GM12801 (cell line): ENCODE data around the gene CCDC170.

Experiments
- TF ChIP-seq, protein P1 (sequence below): IDR thresholded peaks from one replicate; pipeline ENCODE4 v1.5.1; 2011; ENCODE audit warnings: control low read depth; ENCODE audit not compliant: insufficient read length; ENCODE audit errors: extremely low read depth

The CCDC170 gene

GRCh38 chr6:151652325-151652724 is 158.5 kb downstream of the CCDC170 start:
- TF ChIP-seq, protein P1, sequence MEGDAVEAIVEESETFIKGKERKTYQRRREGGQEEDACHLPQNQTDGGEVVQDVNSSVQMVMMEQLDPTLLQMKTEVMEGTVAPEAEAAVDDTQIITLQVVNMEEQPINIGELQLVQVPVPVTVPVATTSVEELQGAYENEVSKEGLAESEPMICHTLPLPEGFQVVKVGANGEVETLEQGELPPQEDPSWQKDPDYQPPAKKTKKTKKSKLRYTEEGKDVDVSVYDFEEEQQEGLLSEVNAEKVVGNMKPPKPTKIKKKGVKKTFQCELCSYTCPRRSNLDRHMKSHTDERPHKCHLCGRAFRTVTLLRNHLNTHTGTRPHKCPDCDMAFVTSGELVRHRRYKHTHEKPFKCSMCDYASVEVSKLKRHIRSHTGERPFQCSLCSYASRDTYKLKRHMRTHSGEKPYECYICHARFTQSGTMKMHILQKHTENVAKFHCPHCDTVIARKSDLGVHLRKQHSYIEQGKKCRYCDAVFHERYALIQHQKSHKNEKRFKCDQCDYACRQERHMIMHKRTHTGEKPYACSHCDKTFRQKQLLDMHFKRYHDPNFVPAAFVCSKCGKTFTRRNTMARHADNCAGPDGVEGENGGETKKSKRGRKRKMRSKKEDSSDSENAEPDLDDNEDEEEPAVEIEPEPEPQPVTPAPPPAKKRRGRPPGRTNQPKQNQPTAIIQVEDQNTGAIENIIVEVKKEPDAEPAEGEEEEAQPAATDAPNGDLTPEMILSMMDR, result no peak

DNA sequence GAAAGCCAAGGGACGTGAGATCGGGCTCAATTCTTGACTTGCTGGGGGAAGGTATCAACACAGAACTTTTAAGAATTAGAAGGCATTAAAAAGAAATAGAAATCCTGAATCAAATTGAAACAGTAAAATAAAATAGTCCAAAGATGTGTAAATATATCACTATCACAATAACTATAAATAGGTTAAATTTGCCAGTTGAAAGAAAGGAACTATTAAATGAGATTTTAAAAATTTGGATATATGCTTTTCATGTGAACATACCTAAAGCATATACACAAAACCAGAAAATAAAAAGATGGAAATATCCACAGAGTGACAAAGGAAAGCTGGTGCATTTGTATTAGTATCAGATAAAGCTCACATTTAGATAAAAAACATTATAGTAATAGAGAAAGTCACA is 161.3 kb downstream of the CCDC170 start:
- TF ChIP-seq, protein P1, result no peak

- TF ChIP-seq, protein P1, result no peak
Observed at GRCh38 chr6:151656392-151656791, 162.6 kb downstream of the CCDC170 start.

- TF ChIP-seq, protein P1, result no peak
Observed at GRCh38 chr6:151658091-151658490, 164.3 kb downstream of the CCDC170 start.

- TF ChIP-seq, protein P1, result no peak
Observed at GRCh38 chr6:151659212-151659611, 165.4 kb downstream of the CCDC170 start.

DNA sequence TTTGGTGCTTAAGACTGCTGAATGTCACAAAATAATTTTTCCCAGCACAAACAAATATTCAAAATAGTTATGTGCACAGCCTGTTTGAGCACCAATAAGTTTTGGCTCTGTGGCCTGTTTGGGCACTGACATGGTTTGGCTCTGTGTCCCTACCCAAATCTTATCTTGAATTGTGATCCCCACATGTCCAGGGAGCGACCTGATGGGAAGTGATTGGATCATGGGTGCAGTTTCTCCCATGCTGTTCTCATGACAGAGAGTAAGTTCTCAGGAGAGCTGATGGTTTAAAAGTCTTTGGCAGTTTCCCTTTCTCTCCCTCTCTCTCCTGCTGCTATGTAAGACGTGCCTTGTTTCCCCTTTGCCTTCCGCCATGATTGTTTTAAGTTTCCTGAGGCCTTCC is 167.7 kb downstream of the CCDC170 start:
- TF ChIP-seq, protein P1, result no peak

GRCh38 chr6:151661928-151662327 is 168.1 kb downstream of the CCDC170 start:
- TF ChIP-seq, protein P1, result no peak

DNA sequence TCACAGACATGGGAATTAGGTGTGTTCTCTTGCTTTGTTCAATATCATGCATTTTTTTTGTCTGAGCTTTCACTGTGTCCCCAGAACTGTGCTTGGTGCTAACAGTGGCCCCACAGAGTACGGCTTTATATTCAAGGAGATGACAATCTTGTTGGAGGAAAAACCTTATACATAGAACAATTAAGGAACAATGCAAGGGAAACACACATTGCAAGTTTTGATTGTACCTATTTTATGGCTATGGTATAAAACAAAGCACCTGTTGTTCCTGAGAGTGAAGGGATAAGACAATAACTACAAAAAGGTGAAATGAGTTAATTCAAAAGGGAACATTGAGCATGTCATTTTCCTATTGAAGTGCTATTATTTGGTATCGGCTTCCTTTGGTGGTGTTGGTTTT is 169.7 kb downstream of the CCDC170 start:
- TF ChIP-seq, protein P1, result no peak
